ENCODE results near the gene OXT. TPM values are rescaled to one million over a fixed set of nuclear protein-coding genes. Genes with fewer than 3 reads are reported as not detected.

Gene OXT
- total and polyA plus RNA-seq, 2 of the 13 experiments (the other 11 are each of a cell fraction or from before 2014, with no cell fraction given): not detected

DNA sequence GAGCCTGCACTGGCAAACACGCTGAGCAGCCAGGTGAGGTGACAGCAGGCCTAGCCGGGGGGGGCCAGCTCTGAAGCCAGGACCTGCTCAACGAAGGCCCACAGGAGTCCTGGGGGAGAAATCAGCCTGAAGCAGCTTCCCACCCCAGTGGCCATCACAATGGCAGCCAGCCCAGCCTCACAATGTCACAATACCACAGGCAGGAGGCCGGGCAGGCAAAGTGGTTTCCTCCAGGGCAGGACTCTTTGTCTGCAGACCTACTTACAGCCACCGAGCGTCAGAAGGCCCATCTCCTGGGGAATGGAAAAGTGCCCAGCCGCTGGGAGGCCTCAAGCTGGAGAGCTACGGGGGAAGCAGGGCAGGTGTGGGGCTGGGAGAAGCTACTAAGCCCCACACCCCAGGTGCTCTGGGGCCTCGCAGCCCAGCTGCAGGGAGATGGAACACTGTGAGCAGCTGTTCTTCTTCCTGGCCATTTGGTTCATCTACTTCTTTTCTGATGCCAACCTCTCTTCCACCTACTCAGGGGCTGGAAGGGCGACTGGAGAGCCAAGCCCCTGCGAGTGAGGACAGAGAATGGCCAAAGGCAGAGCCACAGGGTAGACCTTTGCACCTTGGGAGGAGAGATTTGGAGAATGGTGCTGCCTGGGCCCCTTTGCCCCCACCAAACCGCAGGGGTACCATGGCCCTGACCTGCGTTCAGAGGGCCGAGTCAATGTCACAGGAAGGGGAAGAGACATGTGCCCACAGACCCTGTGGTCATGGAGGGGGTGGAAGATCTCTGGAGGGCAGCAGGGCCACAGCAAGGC lies 35.4 kb downstream of the OXT start (continued):
- TF ChIP-seq, protein P1, sequence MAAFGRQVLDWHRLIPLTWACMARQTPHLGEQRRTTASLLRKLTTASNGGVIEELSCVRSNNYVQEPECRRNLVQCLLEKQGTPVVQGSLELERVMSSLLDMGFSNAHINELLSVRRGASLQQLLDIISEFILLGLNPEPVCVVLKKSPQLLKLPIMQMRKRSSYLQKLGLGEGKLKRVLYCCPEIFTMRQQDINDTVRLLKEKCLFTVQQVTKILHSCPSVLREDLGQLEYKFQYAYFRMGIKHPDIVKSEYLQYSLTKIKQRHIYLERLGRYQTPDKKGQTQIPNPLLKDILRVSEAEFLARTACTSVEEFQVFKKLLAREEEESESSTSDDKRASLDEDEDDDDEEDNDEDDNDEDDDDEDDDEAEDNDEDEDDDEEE (CRISPR knock-in tag; IDR thresholded peaks at IDR 0.05): no peak
- TF ChIP-seq, protein P2, sequence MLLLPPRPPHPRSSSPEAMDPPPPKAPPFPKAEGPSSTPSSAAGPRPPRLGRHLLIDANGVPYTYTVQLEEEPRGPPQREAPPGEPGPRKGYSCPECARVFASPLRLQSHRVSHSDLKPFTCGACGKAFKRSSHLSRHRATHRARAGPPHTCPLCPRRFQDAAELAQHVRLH (CRISPR knock-in tag; IDR thresholded peaks at IDR 0.05; ENCODE audit: borderline replicate concordance, low read depth): 0 out of 2 replicates have a peak, but pooled peaks have one; percentile 21
- TF ChIP-seq PLRG1 (conservative IDR thresholded peaks at IDR 0.05): no peak
- no peak for TF ChIP-seq FOXJ3 (CRISPR knock-in tag; IDR thresholded peaks at IDR 0.05; ENCODE audit: borderline replicate concordance)
- no peak for TF ChIP-seq SP1 (IDR thresholded peaks at IDR 0.05)
- no peak for TF ChIP-seq SP1 (CRISPR knock-in tag; IDR thresholded peaks at IDR 0.05)
- TF ChIP-seq, protein P3, sequence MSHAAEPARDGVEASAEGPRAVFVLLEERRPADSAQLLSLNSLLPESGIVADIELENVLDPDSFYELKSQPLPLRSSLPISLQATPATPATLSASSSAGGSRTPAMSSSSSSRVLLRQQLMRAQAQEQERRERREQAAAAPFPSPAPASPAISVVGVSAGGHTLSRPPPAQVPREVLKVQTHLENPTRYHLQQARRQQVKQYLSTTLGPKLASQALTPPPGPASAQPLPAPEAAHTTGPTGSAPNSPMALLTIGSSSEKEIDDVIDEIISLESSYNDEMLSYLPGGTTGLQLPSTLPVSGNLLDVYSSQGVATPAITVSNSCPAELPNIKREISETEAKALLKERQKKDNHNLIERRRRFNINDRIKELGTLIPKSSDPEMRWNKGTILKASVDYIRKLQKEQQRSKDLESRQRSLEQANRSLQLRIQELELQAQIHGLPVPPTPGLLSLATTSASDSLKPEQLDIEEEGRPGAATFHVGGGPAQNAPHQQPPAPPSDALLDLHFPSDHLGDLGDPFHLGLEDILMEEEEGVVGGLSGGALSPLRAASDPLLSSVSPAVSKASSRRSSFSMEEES (CRISPR knock-in tag; IDR thresholded peaks at IDR 0.05): peak; percentile 66
- TF ChIP-seq HNRNPH1 (optimal IDR thresholded peaks at IDR 0.05; ENCODE audit: low read depth, low read length): peak; percentile 21
- peak; percentile 83 for TF ChIP-seq POGZ (CRISPR knock-in tag; IDR thresholded peaks at IDR 0.05)
- TF ChIP-seq REPIN1 (CRISPR knock-in tag; IDR thresholded peaks at IDR 0.05; ENCODE audit: borderline replicate concordance, low read depth): peak; percentile 82; the same call in 1 of the 2 replicates
- 0 out of 2 replicates have a peak, but pooled peaks have one; percentile 8 for TF ChIP-seq ZNF543 (CRISPR knock-in tag; IDR thresholded peaks at IDR 0.05)
- TF ChIP-seq PITX1 (CRISPR knock-in tag; IDR thresholded peaks at IDR 0.05): peak; percentile 86
- TF ChIP-seq ZNF451 (CRISPR knock-in tag; IDR thresholded peaks at IDR 0.05): peak; percentile 82; the same call in 1 of the 2 replicates
- TF ChIP-seq SMAD1 (CRISPR knock-in tag; IDR thresholded peaks at IDR 0.05; ENCODE audit: borderline replicate concordance, low read depth): peak; percentile 80
- TF ChIP-seq MTA1 (CRISPR knock-in tag; IDR thresholded peaks at IDR 0.05; ENCODE audit: borderline replicate concordance): peak; percentile 97; the same call in 1 of the 2 replicates
- TF ChIP-seq POLR2AphosphoS5 (IDR thresholded peaks at IDR 0.05; ENCODE audit: low read depth, low read length): peak; percentile 75
- TF ChIP-seq RFX3 (CRISPR knock-in tag; IDR thresholded peaks at IDR 0.05): no peak
- TF ChIP-seq RFXAP (CRISPR knock-in tag; IDR thresholded peaks at IDR 0.05; ENCODE audit: borderline replicate concordance): peak; percentile 44; the same call in 1 of the 2 replicates
- TF ChIP-seq ZNF431 (CRISPR knock-in tag; IDR thresholded peaks at IDR 0.05; ENCODE audit: borderline replicate concordance, low read depth): 0 out of 2 replicates have a peak, but pooled peaks have one; percentile 59
- TF ChIP-seq, protein P4, sequence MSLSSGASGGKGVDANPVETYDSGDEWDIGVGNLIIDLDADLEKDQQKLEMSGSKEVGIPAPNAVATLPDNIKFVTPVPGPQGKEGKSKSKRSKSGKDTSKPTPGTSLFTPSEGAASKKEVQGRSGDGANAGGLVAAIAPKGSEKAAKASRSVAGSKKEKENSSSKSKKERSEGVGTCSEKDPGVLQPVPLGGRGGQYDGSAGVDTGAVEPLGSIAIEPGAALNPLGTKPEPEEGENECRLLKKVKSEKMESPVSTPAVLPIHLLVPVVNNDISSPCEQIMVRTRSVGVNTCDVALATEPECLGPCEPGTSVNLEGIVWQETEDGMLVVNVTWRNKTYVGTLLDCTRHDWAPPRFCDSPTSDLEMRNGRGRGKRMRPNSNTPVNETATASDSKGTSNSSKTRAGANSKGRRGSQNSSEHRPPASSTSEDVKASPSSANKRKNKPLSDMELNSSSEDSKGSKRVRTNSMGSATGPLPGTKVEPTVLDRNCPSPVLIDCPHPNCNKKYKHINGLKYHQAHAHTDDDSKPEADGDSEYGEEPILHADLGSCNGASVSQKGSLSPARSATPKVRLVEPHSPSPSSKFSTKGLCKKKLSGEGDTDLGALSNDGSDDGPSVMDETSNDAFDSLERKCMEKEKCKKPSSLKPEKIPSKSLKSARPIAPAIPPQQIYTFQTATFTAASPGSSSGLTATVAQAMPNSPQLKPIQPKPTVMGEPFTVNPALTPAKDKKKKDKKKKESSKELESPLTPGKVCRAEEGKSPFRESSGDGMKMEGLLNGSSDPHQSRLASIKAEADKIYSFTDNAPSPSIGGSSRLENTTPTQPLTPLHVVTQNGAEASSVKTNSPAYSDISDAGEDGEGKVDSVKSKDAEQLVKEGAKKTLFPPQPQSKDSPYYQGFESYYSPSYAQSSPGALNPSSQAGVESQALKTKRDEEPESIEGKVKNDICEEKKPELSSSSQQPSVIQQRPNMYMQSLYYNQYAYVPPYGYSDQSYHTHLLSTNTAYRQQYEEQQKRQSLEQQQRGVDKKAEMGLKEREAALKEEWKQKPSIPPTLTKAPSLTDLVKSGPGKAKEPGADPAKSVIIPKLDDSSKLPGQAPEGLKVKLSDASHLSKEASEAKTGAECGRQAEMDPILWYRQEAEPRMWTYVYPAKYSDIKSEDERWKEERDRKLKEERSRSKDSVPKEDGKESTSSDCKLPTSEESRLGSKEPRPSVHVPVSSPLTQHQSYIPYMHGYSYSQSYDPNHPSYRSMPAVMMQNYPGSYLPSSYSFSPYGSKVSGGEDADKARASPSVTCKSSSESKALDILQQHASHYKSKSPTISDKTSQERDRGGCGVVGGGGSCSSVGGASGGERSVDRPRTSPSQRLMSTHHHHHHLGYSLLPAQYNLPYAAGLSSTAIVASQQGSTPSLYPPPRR (CRISPR knock-in tag; IDR thresholded peaks at IDR 0.05; ENCODE audit: borderline replicate concordance): peak; percentile 87
- peak; percentile 69; the same call in 1 of the 2 replicates for TF ChIP-seq SMAD9 (CRISPR knock-in tag; IDR thresholded peaks at IDR 0.05)
- peak; percentile 78; the same call in 1 of the 2 replicates for TF ChIP-seq ZNF788 (CRISPR knock-in tag; IDR thresholded peaks at IDR 0.05; ENCODE audit: borderline replicate concordance)
